ENCODE results near the gene PLXNA2. TPM values are rescaled to one million over a fixed set of nuclear protein-coding genes. Genes with fewer than 3 reads are reported as not detected.
A peak's percentile ranks its signal among the peaks of the same experiment; 100 is the strongest.

The PLXNA2 gene
- total and polyA plus RNA-seq, 7 donors, result 2.4 to 16.1 (median 6.4) TPM

DNA sequence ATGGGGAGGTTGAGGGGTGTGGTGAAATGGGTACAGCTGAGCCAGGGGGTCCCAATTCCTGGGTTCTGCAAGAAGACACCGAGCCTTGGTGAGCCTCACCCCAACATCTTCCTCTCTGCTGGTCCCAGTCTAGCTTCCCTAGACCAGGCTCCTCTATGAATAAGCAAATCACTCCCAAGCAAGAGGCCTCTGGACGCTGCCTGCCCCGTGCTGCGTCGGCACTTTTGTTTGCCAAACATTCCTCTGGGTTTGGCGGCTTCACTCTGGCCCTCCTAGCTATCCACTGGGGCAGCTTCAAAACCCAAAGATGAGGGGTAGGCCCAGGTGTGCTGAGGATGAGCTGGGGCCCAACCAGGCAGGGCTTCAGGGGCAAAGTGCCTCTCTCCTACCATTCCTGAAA, 196.2 kb downstream of the PLXNA2 start:
- peak; percentile 77 for DNase-seq
- peaks cover 0 to 33% (median 21%) of the 10 kb centered on the region in 4 donors for H3K4me1 ChIP-seq
- H3K27me3 ChIP-seq, result no peaks in the 10 kb centered on the region
- H3K27ac ChIP-seq, result peak overlapping the region; percentile 68 to 76 (median 72)
- H3K36me3 ChIP-seq, result peaks cover 0 to 56% (median 25%) of the 10 kb centered on the region in 4 donors
- WGBS, 2 donors, result 74 to 83% methylated on average over 6 of the region's 6 CpGs
- no peaks in the 10 kb centered on the region for H3K9me3 ChIP-seq
- no peak for TF ChIP-seq POLR2A (IDR thresholded peaks at IDR 0.05)
- TF ChIP-seq POLR2AphosphoS5 (IDR thresholded peaks at IDR 0.05), result no peak
- TF ChIP-seq, protein P1, sequence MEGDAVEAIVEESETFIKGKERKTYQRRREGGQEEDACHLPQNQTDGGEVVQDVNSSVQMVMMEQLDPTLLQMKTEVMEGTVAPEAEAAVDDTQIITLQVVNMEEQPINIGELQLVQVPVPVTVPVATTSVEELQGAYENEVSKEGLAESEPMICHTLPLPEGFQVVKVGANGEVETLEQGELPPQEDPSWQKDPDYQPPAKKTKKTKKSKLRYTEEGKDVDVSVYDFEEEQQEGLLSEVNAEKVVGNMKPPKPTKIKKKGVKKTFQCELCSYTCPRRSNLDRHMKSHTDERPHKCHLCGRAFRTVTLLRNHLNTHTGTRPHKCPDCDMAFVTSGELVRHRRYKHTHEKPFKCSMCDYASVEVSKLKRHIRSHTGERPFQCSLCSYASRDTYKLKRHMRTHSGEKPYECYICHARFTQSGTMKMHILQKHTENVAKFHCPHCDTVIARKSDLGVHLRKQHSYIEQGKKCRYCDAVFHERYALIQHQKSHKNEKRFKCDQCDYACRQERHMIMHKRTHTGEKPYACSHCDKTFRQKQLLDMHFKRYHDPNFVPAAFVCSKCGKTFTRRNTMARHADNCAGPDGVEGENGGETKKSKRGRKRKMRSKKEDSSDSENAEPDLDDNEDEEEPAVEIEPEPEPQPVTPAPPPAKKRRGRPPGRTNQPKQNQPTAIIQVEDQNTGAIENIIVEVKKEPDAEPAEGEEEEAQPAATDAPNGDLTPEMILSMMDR (IDR thresholded peaks at IDR 0.05), result no peak
- no peak for TF ChIP-seq EP300 (IDR thresholded peaks at IDR 0.05)
- intact Hi-C loops (cut with DNase I), result no loop called here
- no peak overlapping the region for H3K4me3 ChIP-seq

DNA sequence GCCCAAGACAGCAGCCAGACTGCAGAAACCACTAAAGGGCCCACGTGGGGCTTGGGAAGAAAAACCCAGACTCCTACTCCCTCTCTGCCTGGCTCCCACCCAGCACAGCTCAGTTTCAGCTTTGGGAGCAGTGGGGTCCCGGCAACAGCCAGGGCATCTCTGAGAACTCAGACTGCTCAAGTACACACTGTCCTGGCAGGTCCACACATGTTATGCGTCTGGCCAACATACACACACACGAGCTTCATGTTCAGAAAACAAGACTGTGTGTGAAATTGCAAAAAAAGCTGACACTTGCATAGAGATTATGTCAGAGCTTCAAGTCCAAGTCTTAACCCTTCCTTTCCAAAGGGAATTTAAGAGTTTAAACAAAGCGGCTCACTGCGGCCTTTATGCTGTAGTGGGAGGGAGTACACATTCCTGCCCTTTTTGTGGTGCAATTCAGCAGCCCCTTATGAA, 196.7 kb downstream of the PLXNA2 start:
- Histone ChIP-seq H3K27ac (peak overlapping the region; percentile 68 to 76 (median 72)), H3K4me1 (peaks cover 0 to 33% (median 21%) of the 10 kb centered on the region in 4 donors), H3K27me3 (no peaks in the 10 kb centered on the region), H3K9me3 (no peaks in the 10 kb centered on the region), H3K4me3 (no peak overlapping the region), H3K36me3 (peaks cover 0 to 56% (median 25%) of the 10 kb centered on the region in 4 donors)
- TF ChIP-seq POLR2AphosphoS5 (IDR thresholded peaks at IDR 0.05) (peak; percentile 37 to 71 (median 60)), EP300 (IDR thresholded peaks at IDR 0.05) (peak in 1 of 4 donors; percentile 18), POLR2A (IDR thresholded peaks at IDR 0.05) (no peak)
- TF ChIP-seq, protein P1 (IDR thresholded peaks at IDR 0.05), result no peak
- 68 to 85% methylated on average over 6 of the region's 6 CpGs for WGBS, 2 donors
- intact Hi-C loops (cut with DNase I), result no loop called here
- peak; percentile 95 for DNase-seq

DNA sequence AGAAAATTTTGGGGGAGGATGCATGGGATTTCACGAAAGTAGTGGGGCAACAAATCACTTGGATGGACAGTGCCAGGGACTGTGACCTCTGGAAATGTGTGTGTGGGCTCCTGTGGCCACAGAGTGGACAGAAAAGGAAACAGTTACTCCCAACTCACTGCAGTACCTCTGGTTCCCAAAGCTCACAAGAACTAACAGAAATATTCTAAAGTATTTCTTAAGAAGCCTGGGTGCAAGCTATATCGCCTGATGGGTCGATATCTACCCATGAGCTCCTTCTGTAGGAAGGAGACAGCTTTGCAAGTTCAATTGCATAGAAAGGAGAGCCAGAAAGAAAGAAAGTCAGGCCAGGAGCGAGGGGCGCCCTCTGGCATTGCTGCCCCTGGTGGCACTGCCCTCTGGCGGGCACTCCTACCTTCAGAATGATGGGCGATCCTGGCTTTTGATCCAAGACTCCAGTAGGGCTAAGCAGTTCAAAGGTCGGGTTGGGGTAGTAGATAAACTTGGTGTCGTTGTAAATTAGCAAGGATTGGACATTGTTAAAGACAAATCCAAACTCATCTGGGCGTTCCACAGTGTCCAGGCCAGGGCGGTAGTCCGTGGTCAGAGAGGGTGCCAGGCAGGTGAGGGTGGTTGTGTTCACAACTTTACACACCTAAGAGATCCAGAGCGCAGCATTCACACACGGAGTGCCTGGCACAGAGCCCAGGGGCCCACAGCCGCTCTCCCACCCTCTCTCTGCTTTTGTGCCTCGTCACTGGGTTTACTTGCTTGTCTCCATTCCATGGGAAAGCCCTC, 198.5 kb downstream of the PLXNA2 start:
- Histone ChIP-seq H3K27ac (peak overlapping the region in 1 of 4 donors; percentile 72), H3K36me3 (peaks cover 0 to 56% (median 22%) of the 10 kb centered on the region in 4 donors), H3K4me3 (no peak overlapping the region), H3K4me1 (peaks cover 0 to 33% (median 21%) of the 10 kb centered on the region in 4 donors), H3K9me3 (no peaks in the 10 kb centered on the region), H3K27me3 (no peaks in the 10 kb centered on the region)
- TF ChIP-seq POLR2A (IDR thresholded peaks at IDR 0.05), result no peak
- DNase-seq, result no peak
- 65 to 84% methylated on average over 16 of the region's 16 CpGs for WGBS, 2 donors
- intact Hi-C loops (cut with DNase I), result no loop called here

DNA sequence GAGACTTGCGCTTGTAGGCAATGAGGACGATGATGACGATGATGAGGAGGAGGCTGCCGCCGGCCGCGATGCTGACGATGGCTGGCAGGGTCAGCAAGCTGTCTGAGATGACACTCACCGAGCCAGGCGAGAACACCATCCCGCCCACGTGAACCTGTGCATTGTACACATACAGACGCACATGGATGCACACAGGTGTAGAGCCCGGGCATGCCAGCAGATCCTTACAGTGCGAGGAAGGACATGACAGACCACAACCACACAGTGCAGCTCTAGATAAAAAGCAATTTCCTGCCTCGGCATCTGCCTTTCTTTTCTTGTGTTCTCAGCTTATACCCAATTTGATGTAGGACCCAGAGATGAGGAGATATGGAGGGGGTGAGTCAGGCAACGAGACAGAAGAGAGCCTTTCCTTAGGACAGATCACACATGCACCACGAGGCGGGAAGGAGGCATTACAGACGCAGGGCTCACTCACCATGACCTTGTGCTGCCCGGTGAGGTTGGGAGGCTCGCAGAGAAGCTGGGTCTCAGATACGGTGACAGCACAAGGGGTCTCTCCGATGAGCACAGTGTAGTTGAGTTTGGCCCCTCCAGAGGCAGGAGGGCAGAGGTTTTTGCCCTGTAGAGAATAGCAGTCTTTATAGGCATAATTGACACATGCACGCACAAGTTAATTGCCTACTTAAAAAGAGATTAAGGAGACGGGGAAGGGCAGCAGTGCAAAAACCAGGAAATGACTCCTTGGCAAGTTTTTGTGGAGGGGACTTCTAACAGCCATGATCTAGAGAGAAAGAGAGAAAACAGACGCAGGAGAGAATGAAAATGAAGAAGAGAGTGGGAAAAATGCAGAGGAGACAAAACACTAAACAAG, 199.4 kb downstream of the PLXNA2 start:
- Histone ChIP-seq H3K4me1 (peaks cover 0 to 33% (median 21%) of the 10 kb centered on the region in 4 donors), H3K4me3 (no peak overlapping the region), H3K36me3 (peaks cover 0 to 62% (median 24%) of the 10 kb centered on the region in 4 donors), H3K27ac (no peak overlapping the region), H3K27me3 (no peaks in the 10 kb centered on the region), H3K9me3 (no peaks in the 10 kb centered on the region)
- 77 to 86% methylated on average over 27 of the region's 27 CpGs for WGBS, 2 donors
- no peak for TF ChIP-seq POLR2A (IDR thresholded peaks at IDR 0.05)
- TF ChIP-seq POLR2AphosphoS5 (IDR thresholded peaks at IDR 0.05), result no peak
- TF ChIP-seq EP300 (IDR thresholded peaks at IDR 0.05), result no peak
- TF ChIP-seq, protein P1 (IDR thresholded peaks at IDR 0.05), result no peak
- no peak for DNase-seq
- intact Hi-C loops (cut with DNase I), result no loop called here
